GM12873 (cell line): ENCODE measurements around the gene TBC1D1.

Experiments
- CTCF ChIP-seq: IDR thresholded peaks from 2 replicates; pipeline ENCODE4 v1.5.1; 2012; ENCODE audit warnings: low read depth, mild to moderate bottlenecking, moderate library complexity, low read length, control low read depth; ENCODE audit not compliant: insufficient read depth; ENCODE audit errors: missing control alignments

TBC1D1 gene

GRCh38 chr4:38115601-38116000 is 224.7 kb downstream of the TBC1D1 start:
- no peak for TF ChIP-seq CTCF

- TF ChIP-seq CTCF = no peak
Measured at GRCh38 chr4:38117591-38117990, 226.7 kb downstream of the TBC1D1 start.

- no peak for TF ChIP-seq CTCF
Measured at GRCh38 chr4:38119668-38120385, 228.9 kb downstream of the TBC1D1 start.

GRCh38 chr4:38120772-38121171 is 229.9 kb downstream of the TBC1D1 start:
- no peak for TF ChIP-seq CTCF

GRCh38 chr4:38122060-38122459 is 231.2 kb downstream of the TBC1D1 start:
- no peak for TF ChIP-seq CTCF

GRCh38 chr4:38123555-38123954 is 232.7 kb downstream of the TBC1D1 start:
- no peak for TF ChIP-seq CTCF

GRCh38 chr4:38124961-38125360 is 234.1 kb downstream of the TBC1D1 start:
- TF ChIP-seq CTCF = no peak

- no peak for TF ChIP-seq CTCF
Measured at GRCh38 chr4:38125816-38126215, 234.9 kb downstream of the TBC1D1 start.
